NCI-H146 (cell line): ENCODE results near the gene ANKLE1.
"Not testable (repeated sequence)": the region's sequence is repeated elsewhere in the genome, so short reads cannot be mapped to it uniquely, and the experiment has no call there.

Source experiments
- DNase-seq: peaks from one replicate; lab custom pipeline; 2025; lab: John Stamatoyannopoulos, UW

ANKLE1 gene

DNA sequence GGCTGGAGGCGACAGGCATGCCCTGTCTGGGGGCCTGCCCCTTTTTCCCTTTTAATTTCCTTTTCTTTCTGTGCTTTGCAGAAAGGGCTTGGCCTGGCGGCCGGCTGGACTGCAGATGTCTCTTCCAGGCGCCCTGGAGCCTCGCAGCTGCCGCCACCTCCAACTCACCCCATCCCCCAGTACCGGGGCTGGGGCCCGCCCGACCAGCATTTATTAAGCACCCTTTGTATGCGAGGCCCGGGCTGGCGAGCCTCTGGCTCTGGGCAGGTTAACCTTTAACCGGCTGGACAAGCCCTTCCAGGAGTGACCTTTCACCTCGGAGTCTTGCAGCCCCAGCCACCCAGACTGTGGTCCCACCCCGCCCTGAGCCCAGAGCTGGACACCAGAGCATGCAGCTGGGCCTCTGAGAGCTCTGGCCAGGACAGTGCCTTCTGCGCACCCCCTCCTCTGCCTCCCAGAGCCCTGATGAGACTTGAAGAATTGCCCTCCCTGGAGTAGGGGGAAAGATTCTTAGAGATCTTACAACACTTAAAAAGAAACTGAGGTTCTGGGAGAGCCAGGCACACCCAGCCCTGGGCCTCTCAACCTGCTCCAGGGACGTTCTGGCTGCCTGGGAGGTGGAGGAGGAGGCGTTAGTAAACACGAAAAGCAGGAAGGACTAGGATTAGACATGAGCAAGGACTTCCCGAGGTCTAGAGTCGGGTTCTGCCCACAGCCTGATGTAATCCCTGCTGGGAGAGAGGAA, 34.8 kb upstream of the ANKLE1 start:
- peak; percentile 91 for DNase-seq

DNA sequence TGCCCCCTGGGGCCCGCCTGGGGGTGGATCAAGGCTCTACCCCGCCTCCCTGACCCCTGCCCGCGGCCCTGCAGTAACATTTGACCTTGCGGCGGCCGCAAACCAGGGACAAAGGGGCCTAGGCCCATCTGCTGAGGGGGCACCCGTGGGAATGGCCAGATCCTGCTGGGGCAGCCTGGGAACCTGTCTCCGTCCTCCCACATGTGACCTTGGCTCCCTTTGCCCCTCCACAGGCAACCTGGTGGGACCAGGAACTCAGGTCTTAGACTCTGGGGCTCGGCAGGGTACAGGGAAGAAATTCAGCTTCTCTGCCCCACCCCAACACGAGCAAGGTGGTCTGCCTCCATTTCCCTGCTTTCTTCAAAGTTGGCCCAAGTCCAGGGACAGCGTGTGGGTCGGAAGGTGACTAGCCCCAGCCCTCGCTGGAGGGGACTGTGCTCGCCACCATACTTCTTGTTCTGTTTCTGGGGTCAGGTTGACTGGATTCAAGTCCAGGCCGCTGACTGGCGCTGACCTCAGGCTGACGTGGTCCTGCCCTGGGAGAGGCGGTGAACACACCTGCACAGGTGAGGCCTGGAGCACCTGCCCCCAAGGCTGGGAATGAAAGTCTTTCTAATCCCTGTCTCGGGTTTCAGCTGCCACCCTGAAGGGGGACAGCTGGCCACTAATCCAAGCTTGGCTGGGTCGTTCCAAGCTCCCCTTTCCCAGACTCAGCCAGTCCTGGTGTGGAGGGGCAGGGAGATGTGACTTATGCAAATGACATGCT, 33.5 kb upstream of the ANKLE1 start:
- peak; percentile 89 for DNase-seq

- no peak for DNase-seq
These were observed 31.7 kb upstream of the ANKLE1 start for GRCh38 chr19:17249887-17250548.

- DNase-seq: no peak
These were observed 27.1 kb upstream of the ANKLE1 start for GRCh38 chr19:17254636-17255035.

GRCh38 chr19:17255150-17255621, 26.5 kb upstream of the ANKLE1 start:
- peak; percentile 80 for DNase-seq

GRCh38 chr19:17256130-17256529, 25.6 kb upstream of the ANKLE1 start:
- DNase-seq: no peak

GRCh38 chr19:17259118-17259780, 22.5 kb upstream of the ANKLE1 start:
- DNase-seq: no peak

- DNase-seq: no peak
These were observed 21.8 kb upstream of the ANKLE1 start for GRCh38 chr19:17259934-17260333.

GRCh38 chr19:17260842-17261325, 20.8 kb upstream of the ANKLE1 start:
- peak; percentile 93 for DNase-seq

- no peak for DNase-seq
These were observed 19.1 kb upstream of the ANKLE1 start for GRCh38 chr19:17262557-17262956.

- DNase-seq: no peak
These were observed 17.7 kb upstream of the ANKLE1 start for GRCh38 chr19:17263712-17264640.

- DNase-seq: no peak
These were observed 17.1 kb upstream of the ANKLE1 start, which contains the start of gene USHBP1 for GRCh38 chr19:17264641-17264979. Gene USHBP1, minus strand, starts transcription at chr19:17264745. Its CDS starts 446 bp downstream, at chr19:17264299.

DNA sequence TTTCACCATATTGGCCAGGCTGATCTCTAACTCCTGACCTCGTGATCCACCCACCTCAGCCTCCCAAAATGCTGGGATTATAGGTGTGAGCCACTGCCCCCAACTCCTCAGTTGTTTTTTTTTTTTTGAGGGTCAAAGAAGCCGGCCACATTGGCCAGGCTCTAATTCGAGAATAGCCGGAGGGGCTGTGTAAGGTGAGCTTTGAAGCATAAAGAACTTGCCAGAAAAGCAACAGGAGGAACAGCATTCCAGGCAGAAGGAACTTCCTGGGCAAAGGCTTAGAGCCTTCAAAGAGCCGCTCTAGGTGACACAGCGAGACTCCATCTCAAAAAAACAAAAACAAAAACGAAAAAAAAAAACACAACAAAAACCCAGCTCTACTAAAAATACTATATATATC, 15.7 kb upstream of the ANKLE1 start:
- DNase-seq: no peak

GRCh38 chr19:17266589-17266974, 15.1 kb upstream of the ANKLE1 start:
- DNase-seq: no peak

- DNase-seq: peak; percentile 98
These were observed 14.5 kb upstream of the ANKLE1 start, which contains the start of gene BABAM1 for GRCh38 chr19:17266975-17267788. Gene BABAM1, plus strand, starts transcription at chr19:17267443. Its CDS starts 1,364 bp downstream, at chr19:17268807.

DNA sequence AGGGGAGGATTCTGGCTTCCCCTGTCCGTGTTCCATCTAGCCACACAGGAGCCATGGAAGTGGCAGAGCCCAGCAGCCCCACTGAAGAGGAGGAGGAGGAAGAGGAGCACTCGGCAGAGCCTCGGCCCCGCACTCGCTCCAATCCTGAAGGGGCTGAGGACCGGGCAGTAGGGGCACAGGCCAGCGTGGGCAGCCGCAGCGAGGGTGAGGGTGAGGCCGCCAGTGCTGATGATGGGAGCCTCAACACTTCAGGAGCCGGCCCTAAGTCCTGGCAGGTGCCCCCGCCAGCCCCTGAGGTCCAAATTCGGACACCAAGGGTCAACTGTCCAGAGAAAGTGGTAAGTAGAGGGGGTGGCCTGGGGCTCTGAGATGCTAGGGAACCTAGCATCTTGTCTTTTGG, 12.9 kb upstream of the ANKLE1 start:
- DNase-seq: no peak

DNA sequence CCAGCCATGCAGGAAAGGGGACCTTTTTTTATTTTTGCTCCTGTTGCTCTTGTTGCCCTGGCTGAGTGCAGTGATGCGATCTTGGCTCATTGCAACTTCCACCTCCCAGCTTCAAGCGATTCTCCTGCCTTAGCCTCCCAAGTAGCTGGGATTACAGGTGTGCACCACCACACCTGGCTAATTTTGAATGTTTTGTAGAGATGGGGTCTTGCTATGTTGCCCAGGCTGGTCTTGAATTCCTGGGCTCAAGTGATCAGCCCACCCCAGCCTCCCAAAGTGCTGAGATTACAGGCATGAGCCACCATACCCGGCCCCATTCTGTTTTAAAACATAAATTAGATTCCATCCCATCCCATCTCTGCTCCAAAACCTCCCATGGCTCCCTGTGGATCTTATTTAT, 6.8 kb upstream of the ANKLE1 start:
- DNase-seq: not testable (repeated sequence)

DNA sequence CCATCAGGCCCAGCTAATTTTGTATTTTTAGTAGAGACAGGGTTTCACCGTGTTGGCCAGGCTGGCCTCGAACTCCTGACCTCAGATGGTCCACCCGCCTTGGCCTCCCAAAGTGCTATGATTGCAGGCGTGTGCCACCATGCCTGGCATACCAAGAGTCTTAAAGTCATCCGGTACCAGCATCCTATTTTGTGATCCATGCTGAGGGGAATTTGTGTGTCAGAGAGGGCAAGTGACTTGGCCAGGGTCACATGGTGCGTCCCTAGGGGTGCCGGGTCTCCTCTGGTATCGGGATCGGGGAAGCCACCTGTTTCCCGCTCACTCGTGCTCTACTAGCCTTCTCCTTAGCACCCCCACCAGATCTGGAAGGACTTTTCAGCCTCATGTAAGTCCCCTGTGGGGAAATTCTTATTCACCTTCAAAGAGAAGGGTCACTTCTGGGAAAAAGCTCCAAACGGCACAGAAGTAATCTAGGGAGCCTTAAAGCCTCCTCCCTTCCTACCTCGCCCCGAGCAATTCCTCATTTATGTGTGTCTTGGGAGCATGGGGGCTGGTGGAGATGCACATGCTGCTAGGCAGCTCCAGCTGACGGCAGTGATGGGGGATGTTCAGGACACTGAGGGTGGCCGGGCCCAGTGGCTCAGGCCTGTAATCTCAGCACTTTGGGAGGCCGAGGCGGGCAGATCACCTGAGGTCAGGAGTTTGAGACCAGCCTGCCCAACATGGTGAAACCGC, 6.1 kb upstream of the ANKLE1 start:
- DNase-seq: no peak

GRCh38 chr19:17279436-17279835, 2.3 kb upstream of the ANKLE1 start:
- no peak for DNase-seq
